Left cardiac atrium (tissue), 4 donors: ENCODE results near the gene GTPBP1. TPM values are rescaled to one million over a fixed set of nuclear protein-coding genes. Genes with fewer than 3 reads are reported as not detected.

ENCODE experiments used
- ATAC-seq, 2 donors: fragments of 200-7000 bp; cut with Tn5 transposase; one replicate each; pipeline ENCODE4 v1.9.1; 2020; ENCODE audit warnings: mild to moderate bottlenecking in 2 of 2, moderate library complexity in 2 of 2
- DNase-seq: peaks from one replicate; pipeline ENCODE4 v3.0.0-alpha.2; 2020
- intact Hi-C, 2 donors: fragments of 100-400 bp; cut with DNase I; formaldehyde crosslinking; loops; one replicate each; pipeline versions ENCODE4 v1.14.1 to v1.15.1; 2022 to 2023
- total RNA-seq, 2 donors: library from RNA; stranded (reverse); fragmentation: NEBNext Ultra II Directional; extraction: Animal tissue kit (Norgen Biotek cat#: 25700); gene quantifications; one replicate each; pipeline ENCODE4 v1.2.1, GENCODE V29; 2021
- donor health status: DM: no; HTN: yes; CAD: no.
- donor health status: DM: no; HTN: yes; CAD: no; lungs with severe emphysema.
- donor health status: DM: yes; HTN: yes; CAD: no.
- donor health status: Dilated cardiomyopathy.

Gene GTPBP1
- total RNA-seq, 2 donors from 2014 or later: 25.1 to 33.5 TPM

DNA sequence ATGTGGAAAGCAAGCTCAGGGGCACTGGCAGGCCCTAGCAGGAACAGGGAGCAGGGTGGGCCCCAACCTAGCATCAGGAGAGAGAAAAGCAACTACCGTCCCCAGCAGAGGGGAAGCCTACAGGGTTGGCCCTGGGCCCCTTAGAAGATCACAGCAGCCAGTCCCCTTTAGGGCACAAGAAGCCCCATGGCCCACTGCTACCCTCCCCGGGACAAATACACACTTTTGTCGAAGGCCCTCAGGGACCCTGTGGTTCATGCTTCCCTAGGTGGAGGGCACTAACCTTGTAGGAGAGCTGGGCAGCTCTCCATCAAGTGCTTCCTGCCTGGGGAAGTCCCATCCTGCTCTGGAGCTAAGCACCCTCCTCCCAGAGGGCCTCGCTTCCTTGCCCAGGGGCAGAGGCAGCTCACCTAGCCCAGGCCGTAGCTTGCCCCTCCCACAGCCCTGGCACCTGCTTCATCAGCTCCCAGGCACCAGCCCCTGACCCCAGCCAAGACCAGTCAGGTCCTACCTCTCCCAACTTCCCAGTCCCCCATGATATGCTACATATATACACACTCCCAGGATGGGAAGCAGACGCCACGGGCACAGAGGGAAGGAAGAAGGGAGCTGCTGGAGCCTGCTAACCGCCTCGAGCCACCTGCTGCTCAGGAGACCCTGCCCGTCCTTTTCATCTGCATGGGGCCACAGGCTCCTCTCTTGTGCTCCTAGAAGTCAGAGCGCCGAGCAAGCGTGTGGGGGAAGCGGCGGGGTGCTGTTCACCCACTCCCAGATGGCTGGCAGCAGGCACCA lies 29.9 kb downstream of the GTPBP1 start:
- intact Hi-C loops: no loop called here
- DNase-seq (peak; percentile 23), ATAC-seq (no peak)

DNA sequence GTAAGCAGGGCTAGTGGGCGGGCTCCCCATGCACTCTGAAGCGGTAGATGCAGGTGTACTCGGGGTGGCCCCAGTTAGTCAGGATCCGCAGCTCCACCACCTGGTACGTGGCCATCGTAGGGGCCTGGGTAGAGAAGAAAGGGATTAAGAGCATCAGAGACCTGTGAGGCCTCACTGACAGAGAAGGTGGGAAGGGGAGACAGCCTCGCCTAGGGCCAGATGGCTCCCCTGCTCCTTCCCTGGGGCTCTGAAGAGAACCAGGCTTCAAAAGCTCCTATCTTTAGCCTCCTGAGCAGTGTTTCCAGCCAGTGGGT lies 30.5 kb downstream of the GTPBP1 start:
- ATAC-seq: no peak
- intact Hi-C loops: no loop called here
- DNase-seq: no peak

DNA sequence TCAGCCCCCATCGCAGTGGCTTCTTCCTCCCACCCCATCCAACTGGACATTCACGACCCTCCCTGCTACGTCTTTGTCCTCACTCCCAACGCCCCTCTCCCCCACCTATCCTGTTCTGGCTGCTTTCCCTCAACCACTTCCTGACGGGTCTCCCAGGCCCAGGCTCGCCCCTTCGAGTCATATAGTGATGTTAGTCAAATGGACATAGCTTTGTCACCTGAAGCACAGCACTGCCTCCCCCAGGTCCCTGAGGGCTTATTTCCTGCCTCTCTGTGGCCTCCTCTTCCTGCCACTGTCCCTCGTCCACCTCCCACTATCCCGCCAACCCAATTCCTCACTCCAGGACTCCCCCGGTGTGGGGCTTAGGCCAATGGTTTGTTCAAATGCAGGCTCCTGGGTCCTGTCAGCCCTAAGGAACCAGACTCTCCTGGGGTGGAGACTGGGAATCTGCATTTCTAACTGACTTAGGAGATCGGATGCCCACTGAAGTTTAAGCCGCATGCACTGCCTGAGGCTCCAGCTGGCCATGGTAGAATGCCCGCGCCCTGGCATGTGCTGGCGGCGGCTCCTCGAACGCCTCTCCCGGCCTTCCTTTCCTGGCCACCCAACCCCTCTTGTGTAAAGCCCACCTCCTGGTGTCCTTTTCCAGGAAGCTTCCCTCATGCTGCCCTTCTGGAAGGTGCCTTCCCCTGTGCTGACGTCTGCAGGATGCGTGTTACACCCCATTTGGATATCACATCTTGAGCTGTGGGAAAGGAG lies 31.7 kb downstream of the GTPBP1 start:
- no peak for ATAC-seq
- peak; percentile 18 for DNase-seq
- intact Hi-C loops: no loop called here

DNA sequence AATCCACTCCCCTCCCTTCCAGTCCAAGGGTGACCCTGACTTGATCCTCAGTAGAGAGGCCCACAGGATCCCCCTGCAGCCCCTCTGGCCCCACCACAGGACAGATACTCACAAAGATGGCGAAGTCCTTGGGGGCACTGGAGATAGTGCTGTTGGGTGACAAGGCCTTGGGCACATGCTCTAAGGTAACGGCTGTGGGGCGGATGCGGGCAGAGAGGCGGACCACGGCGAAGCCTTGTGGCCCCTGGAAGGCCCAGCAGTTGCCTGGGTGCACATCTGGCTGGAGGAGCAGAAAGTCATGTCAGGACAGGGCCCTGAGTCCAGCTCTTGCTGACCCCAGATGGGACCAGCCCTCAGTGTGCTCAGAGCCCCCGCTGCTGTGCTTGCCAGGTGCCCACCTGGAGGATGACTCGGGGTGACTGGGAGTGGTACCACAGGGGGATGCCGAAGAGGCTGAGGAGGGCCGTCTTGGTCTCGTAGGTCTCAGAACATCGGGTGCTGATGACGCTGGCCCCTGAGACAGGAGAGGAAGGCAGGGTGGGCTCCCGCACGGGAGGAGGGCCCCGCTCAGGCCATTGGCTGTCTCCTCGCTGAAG lies 32.8 kb downstream of the GTPBP1 start:
- ATAC-seq: no peak
- no peak for DNase-seq
- intact Hi-C loops: no loop called here

DNA sequence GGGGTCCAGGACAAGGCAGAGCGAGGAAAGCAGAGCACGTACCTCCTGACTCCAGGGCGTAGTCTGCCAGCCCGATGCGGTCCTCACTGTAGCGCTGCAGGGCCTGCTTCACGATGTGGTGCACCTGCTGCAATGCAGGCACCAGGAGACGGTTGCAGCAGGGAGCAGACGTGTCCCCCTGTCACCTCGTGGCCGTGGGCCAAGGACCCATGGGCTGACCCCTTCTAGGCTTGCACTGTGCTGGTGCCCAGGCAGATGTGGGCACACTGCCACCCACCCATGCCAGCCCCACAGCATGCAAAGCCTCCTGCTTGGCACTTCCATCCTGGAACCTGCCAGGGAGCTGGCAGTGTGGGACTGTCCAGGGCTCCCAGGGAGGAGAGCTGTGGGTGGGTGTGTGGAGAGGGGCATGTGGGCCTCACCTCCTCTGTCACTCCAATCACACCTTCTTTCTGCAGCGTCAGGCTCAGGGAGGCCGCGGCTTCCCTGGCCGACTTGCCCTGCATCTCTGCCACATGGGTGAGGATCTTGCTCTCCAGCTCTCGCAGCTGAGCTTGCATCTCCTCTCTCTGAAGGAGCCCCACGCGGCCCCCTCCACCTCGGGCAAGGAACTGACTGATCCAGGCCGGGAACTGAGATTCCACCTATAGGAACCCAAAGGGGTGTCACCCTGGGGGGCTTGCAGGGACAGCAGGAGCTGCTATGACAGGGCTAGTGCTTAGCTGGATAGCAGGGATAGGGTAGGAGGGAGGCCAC lies 33.7 kb downstream of the GTPBP1 start:
- intact Hi-C loops: no loop called here
- peak in 1 of 2 donors; percentile 23 for ATAC-seq
- no peak for DNase-seq

DNA sequence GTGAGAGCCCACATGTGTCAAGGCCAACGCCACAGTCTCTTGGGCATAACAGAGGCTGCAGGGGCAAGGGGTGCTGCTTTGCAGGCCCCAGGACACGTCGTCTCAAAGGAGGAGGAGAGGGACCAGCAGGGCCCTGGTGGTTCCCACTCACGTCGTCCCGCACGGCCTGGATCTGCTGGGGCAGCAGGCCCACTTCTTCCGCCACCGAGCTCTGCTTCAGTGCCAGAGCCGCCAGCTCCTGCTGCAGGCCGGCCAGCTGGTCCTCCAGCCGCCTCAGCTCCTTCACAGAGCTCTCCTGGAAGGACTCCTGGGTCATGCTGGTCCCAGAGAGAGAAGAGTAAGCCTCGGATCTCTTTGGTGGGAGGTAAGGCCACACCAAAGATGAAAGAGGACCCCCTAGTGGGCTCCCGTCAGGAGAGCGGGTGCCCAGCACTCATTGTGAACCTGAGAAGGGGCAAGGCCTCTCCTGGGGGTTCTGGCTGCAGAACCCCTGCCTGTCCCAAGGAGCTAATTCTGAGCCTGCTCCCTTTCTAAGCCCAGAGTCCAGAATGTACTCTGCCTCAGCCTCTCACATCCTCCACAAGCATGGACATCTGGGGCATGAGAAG lies 34.5 kb downstream of the GTPBP1 start:
- ATAC-seq (no peak), DNase-seq (no peak)
- intact Hi-C loops: no loop called here

DNA sequence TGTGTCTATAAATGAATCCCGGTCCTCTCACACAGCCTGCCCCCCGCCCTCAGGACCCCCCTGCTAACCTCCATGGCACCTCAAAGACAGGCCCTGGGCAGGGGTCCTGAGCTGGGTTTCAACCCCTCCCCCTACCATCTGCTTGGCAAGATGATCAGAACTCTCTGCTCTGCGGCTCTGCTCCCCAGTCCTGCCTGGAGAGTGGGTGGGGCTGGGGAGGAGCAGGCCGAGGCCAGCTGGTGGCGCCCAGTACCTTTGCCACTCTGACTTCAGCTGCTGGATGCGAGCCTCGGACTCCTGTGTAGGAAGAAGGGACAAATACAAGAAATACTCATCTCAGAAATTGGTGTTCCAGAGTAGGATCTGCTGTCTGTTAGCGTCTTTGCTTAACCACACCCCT lies 35.0 kb downstream of the GTPBP1 start:
- ATAC-seq (no peak), DNase-seq (no peak)
- intact Hi-C loops: no loop called here

DNA sequence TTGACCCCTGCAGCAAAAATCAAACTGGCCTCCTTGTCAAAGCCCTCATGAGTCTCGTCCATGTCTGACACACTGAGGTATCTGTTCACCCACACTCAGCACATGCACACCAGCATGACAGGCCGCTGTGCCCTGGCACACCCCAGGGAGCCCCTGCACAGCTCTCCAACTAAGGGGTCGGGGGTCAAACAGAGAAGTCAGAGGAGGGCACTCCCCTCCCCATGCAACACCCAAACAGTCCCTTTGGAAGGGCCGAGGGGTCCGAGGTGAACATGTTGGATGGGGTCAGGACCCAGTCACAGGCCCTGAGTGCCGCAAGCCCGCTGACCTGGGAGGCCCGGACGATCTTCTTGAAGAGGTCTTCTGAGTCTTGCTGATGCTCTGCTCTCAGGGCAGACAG lies 35.4 kb downstream of the GTPBP1 start:
- ATAC-seq: no peak
- intact Hi-C loops: no loop called here
- DNase-seq: no peak

DNA sequence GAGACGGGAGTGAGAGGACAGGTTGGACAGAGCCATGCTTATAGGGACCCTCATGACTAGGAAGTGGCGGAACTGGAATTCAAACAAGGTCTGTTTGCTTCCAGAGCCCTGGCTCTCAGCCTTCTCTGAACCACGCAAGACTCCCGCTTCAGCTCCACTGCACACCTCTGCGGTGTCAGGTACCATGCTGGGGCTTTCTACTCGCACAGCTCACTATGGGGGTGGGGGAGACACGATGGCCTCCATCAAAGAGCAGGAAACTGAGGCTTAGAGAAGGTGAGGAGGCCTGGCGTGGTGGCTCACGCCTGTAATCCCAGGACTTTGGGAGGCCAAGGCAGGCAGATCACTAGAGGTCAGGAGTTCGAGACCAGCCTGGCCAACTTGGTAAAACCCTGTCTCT lies 35.8 kb downstream of the GTPBP1 start:
- intact Hi-C loops: no loop called here
- ATAC-seq: no peak
- no peak for DNase-seq

DNA sequence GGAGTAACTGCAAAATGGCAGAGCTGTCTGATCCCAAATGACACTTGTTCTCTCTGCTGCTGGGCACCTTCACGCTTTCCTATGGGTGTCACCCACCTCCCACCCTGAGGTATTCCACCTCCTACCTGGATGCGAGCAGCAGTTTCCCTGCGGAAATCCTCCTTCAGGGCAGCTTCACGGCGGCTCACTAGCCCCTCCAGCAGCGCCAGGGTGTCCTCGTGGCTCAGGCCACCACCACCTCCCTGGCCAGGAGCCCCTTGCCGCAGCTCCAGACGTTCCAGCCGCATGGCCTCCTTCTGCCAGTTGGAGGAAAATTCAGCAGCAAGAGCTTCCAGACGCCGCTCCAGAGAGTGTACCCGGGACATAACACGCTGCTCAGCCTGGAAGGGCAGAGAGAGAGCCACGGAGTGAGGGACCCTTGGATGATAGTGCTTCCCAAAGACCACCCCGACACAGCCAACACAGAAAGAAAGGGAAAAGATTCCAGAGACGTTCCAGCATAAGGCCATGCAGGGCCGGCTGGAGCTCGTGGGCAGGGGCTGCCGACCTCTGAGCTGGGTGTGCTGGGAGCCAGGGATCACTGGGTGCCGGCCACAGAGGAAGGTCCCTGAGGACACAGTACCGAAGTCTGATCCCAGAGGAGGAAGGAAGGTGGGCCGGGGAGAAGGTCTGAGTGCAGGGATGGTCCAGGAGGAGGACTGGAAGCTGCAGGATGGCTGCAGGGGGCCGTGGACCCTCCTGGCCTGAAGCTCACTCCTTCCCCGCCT lies 36.6 kb downstream of the GTPBP1 start:
- ATAC-seq: no peak
- no peak for DNase-seq
- intact Hi-C loops: no loop called here

DNA sequence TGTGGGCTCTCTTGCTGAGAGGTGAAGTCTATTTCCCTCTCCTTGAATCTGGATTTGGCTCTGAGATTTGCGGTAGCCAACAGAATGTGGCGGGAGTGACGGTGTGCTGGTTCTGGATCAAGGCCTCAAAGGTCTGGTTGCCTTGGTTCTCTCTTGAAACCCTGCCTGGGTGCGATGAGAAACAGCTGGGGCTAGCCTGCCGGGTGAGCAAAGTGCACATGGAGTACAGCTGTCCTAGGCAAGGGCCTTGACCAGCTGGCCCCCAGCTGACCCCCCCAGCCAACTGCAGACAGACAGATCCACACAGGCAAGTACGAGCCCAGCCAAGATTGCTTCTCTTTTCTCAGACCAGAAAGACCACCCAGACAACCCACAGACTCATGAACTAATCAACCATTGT lies 39.2 kb downstream of the GTPBP1 start:
- intact Hi-C loops: loop anchor here in 1 of 2 donors (5.0 kb wide), 1 partner anchor 33 kb away; no protein-coding TSS in a partner anchor
- DNase-seq (no peak), ATAC-seq (no peak)

DNA sequence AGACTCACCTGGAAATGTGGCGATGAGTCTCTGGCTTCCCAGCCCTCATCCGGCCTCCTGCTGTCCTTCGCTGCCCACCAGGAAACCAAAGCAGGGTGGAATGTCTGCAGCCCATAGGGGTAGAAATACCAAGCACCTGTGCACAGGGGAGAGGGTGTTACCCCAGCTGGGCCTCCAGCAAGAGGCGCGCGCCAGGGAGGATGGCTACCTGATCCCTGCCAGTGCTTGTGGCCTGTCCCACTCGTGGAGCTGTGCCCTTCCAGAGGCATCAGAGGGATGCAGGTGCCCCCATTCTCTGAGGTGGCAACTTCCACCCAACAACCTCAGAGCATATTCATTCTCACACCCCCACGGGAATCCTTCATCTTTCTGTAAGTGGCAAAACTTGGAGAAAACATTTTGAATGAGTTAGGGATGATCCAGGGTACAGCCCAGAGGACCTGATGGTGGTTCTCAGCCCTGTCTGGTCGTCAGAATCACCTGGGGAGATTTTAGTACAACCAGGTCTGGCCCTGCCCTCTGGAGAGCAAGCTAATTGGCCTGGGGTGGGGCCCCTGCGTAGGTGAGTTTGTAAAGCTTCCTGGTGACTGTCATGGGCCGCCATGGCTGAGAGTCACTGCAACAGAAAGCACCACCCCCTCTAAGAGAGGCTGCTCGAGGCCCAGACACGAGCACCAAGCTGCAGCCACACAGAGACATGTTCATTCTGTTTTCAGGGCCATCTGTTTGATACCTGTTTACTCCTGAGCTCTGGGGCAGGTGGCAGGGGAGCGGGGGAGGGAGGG lies 40.1 kb downstream of the GTPBP1 start:
- intact Hi-C loops: loop anchor here in 1 of 2 donors (5.0 kb wide), 1 partner anchor 34 kb away; no protein-coding TSS in a partner anchor
- DNase-seq (no peak), ATAC-seq (no peak)

DNA sequence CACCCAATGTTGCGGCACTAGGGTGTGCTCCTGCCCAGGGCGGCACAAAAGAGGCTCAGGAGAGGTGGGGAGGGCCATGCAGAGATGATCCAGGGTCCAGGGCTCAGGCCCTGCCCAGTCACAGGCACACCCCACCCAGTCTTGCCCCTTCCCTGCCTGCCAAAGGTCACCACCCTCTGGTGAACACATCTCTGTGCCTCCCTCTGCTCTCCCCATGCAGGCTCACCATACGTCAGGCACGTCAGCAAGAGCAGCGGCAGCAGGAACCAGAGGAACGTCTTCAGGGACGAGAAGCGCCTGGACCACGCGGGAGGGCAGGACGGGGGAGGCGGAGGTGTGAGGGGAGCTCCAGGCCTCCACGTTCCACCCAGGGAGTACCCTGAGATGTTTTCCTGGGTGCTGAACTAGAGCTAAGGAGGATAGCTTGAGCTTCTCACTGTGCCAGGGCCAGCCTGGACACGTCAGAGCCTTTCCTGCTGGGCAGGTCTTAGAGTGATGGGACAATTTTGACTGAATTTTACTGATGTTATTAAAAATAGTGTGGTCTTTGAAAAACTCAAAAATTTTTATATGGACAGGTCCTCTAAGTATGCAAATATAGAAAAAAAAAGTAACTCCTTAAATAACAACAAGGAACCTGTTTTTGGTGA lies 42.9 kb downstream of the GTPBP1 start:
- ATAC-seq: no peak
- no peak for DNase-seq
- intact Hi-C loops: loop anchor here in 1 of 2 donors (5.0 kb wide), 1 partner anchor 36 kb away; no protein-coding TSS in a partner anchor

DNA sequence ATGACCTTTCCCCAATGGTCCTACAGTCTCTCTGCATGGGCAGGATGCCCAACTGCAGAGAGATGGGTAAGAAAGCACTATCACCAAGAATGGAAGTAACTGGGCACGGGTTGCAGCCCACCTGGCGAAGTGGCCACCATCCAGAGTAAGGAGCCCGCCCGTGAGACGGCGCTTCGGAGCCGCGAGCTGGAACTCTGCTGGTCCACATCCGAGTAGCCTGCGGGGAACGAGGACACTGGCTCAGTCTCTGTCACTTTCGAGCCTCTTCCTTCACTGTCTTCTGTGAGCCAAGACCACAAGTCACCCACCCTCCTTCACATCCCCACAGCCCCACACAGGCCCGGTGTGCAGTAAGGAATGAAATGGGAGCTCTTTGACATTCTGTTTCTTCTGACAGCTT lies 44.4 kb downstream of the GTPBP1 start:
- no peak for ATAC-seq
- intact Hi-C loops: no loop called here
- DNase-seq: no peak

DNA sequence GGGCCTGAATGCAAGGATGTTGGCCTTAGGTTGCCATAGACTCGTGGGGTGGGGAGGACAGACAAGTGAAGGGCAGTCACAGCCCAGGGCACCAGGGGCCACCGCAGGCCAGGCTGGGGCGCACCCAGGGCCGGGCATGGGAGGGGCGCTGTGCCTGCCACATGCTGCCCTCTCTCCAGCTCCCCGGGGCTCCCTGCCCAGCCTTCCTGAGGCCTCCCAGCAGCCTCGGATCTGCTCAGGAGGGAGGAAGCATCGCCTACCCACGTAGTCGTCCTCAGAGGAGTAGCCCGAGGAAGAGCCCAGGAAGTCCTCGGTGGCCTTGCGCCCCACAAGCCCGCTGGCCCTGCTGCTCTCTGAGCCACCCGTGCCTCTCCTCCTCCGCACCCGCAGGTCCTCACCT lies 44.9 kb downstream of the GTPBP1 start:
- ATAC-seq: no peak
- intact Hi-C loops: no loop called here
- DNase-seq: no peak

DNA sequence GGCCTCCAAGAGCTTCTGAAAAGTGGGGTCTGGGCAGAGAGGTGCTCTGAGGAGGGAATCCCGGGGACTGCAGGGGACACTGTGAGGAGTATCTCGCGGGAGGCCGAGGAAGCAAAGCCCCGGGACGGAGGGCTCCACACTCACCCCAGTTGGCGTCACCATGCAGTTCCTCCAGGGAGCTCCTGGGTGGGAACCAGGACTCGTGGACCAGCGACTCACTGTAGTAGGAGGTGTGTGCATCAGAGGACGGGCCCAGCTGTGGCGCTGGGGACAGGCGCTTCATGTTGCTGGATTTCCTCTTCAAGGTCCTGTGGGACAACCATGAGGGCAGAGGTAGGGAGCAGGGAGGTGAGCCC lies 45.3 kb downstream of the GTPBP1 start:
- no peak for DNase-seq

More for the DNA sequence above, 45.3 kb downstream of the GTPBP1 start:
- intact Hi-C loops: no loop called here
- no peak for ATAC-seq
